ENCODE results near the gene KRTAP5-8.
"Not testable (repeated sequence)": the region's sequence is repeated elsewhere in the genome, so short reads cannot be mapped to it uniquely, and the experiment has no call there.

Gene KRTAP5-8, protein sequence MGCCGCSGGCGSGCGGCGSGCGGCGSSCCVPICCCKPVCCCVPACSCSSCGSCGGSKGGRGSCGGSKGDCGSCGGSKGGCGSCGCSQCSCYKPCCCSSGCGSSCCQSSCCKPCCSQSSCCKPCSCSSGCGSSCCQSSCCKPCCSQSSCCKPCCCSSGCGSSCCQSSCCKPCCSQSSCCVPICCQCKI

DNA sequence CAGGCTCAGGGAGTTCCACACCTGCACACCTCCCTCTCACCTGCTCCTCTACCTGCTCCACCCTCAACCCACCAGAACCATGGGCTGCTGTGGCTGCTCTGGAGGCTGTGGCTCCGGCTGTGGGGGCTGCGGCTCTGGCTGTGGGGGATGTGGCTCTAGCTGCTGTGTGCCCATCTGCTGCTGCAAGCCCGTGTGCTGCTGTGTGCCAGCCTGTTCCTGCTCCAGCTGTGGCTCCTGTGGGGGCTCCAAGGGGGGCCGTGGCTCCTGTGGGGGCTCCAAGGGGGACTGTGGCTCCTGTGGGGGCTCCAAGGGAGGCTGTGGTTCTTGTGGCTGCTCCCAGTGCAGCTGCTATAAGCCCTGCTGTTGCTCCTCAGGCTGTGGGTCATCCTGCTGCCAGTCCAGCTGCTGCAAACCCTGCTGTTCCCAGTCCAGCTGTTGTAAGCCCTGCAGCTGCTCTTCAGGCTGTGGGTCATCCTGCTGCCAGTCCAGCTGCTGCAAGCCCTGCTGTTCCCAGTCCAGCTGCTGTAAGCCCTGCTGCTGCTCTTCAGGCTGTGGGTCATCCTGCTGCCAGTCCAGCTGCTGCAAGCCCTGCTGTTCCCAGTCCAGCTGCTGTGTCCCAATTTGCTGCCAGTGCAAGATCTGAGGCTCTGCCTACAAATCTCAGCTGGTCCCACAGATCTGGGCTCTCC lies at the start of gene KRTAP5-8:
TSS of gene KRTAP5-8 (plus strand) at position 49 of the 689 bp plus-strand sequence. CDS start at position 80, 31 bp downstream.
- not testable (repeated sequence) for DNase-seq

GRCh38 chr11:71488681-71489270 lies 49.0 kb upstream of the KRTAP5-8 start:
- DNase-seq: no peak

- DNase-seq: no peak
Measured at GRCh38 chr11:71489311-71490043, 48.3 kb upstream of the KRTAP5-8 start.

GRCh38 chr11:71490044-71490730 lies 47.6 kb upstream of the KRTAP5-8 start:
- DNase-seq: no peak

DNA sequence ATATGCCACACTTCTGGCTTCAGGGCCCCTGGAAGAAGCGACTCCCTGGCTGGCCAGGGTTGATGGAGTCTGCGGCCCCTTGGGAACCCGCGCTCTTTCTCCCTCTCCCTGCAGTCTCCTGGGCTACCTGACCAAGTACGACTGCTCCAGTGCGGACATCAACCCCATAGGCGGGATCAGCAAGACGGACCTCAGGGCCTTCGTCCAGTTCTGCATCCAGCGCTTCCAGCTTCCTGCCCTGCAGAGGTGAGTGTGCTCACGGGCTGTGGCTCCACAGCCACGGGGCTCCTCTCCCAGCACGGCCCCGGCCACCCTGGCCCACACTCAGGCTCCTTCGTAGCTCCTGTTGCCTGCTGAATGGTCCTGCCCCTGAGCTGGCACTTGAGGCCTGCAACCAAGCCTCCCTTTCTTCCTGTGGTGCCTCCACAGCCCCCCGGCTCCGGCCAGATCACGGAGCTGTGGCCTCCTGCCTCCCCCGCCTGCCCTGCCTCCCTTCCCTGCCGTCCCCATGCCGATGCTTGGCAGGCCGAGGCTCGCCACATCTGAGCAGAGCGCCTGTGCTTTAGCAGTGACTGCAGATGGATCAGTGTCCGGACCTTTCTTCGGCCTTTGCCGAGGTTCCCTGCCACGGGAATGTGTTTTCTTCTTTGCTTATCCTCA lies 47.0 kb upstream of the KRTAP5-8 start:
- DNase-seq: no peak

DNA sequence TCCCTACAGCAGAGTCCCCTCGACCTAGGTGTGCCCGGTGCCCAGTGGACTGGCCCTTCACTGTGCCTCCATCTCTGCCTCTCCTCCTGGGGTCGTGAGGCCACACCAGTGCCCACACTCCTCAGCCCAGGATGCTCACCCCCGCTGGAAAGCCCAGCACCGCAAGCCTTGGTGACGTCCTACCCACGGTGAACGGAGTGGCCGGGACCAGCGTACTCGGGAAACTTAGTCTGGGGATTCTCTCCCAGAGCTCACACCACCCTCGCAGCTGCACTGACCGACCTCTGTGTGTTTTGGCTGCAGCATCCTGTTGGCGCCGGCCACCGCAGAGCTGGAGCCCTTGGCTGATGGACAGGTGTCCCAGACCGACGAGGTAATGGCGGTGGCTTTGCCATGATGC lies 46.3 kb upstream of the KRTAP5-8 start:
- DNase-seq: no peak

DNA sequence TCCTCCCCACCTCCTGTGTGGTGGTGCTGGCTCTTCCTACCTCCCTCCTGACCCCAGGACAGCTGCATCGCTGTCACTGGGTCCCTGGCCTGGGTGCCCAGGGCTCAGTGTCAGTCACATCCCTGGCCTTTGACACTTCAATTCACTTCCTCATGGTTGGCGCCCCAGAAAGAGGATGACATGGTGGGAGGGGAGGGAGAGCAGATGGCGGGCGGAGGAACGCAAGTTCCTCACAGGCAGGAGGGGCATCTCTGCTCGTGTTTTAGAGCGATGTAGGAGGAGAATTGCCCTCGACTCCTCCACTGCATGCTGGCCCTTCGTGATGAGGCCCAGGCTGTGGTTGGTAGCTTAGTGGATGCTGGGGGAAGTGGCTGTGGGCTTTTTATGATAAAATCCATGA lies 45.9 kb upstream of the KRTAP5-8 start:
- DNase-seq: no peak

GRCh38 chr11:71495286-71496230 lies 42.3 kb upstream of the KRTAP5-8 start:
- no peak for DNase-seq

GRCh38 chr11:71496421-71496820 lies 41.4 kb upstream of the KRTAP5-8 start:
- no peak for DNase-seq

DNA sequence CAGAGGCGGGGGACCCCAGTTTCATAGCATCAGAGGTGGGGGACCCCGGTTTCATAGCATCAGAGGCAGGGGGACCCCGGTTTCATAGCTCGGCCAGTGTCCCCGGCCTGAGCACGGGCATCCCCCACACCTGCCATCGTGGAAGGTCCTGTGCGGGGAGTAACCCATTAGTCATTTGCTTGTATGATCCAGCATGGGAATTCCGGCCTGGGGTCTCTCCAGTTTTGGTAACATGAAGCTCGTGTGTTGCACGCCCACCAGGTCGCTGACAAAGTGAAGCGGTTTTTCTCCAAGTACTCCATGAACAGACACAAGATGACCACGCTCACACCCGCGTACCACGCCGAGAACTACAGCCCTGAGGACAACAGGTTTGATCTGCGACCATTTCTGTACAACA lies 39.7 kb upstream of the KRTAP5-8 start:
- DNase-seq: no peak

GRCh38 chr11:71499125-71499524 lies 38.7 kb upstream of the KRTAP5-8 start:
- DNase-seq: no peak

- no peak for DNase-seq
Measured at GRCh38 chr11:71499546-71499945, 38.3 kb upstream of the KRTAP5-8 start.

- DNase-seq: no peak
Measured at GRCh38 chr11:71500601-71501021, 37.2 kb upstream of the KRTAP5-8 start.

DNA sequence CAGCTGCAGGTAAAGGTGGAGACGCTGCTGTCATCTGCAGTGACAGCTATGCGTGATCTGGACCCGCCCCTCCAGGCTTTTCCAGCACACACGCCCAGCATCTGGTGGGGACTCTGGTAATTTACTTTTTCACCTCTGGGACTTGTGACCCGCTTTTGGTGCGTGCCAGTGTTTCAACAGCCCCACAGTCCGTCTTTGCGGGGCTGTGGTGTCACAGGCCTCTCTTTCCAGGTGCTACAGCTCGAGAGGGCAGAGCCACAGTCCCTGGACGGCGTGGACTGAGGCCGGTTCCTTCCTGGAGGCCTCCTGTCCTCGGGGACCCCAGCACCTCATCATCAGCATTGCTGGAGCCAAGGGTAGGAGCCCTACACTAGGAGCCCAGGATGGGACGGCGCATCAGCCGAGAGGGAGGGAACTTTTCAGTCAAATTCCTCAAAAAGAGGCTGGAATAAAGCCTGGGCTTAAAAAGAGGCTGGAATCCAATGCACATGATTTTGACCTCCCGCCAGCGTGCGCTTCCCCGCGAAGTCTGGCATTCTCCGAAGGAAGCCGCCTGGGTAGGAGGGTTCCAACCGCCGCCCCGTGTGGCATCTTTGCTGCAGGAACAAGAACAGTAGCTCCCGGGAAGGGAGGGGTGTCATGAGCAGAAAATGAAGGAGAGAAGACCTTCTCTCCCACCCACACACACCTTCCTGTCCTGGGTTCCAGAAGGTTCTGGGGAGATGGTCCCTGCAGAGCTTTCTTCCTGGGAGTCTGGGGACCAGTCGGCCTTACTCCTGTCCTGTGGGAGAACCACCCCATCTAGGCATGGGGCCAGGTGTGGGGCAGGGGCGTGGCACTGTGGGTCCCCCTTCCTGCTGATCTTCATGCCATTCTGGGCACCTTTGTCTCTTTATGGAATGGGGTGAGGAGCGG lies 36.5 kb upstream of the KRTAP5-8 start:
- no peak for DNase-seq

DNA sequence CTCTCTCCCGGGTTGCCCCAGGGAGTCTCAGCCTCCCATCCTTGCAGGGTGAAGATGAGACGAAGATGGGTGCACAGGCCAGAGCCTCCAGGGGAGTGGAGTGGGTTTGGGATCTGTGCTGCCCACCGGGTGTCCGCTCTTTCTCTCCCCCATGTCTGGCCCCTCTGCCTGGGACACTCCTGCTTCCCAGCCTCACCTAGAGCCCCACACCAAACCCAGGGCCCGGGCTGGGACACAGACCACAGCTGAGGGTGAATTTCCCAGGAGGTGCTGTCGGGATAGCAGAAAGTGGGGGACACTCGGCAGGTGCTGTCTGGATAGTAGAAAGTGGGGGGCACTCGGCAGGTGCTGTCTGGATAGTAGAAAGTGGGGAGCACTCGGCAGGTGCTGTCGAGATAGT lies 35.8 kb upstream of the KRTAP5-8 start:
- DNase-seq: no peak

GRCh38 chr11:71502871-71503435 lies 34.9 kb upstream of the KRTAP5-8 start:
- no peak for DNase-seq

- DNase-seq: no peak
Measured at GRCh38 chr11:71504531-71504930, 33.3 kb upstream of the KRTAP5-8 start.

- DNase-seq: no peak
Measured at GRCh38 chr11:71505001-71505400, 32.8 kb upstream of the KRTAP5-8 start.

GRCh38 chr11:71505781-71506180 lies 32.0 kb upstream of the KRTAP5-8 start:
- DNase-seq: no peak

- no peak for DNase-seq
Measured at GRCh38 chr11:71507102-71507501, 30.7 kb upstream of the KRTAP5-8 start.
